Mucosa of descending colon (tissue), 3 donors: ENCODE results near the gene CDH7. TPM values are rescaled to one million over a fixed set of nuclear protein-coding genes. Genes with fewer than 3 reads are reported as not detected.
A peak's percentile ranks its signal among the peaks of the same experiment; 100 is the strongest.

ENCODE experiments used
- ATAC-seq: fragments of 200-7000 bp; cut with Tn5 transposase; one replicate; pipeline ENCODE4 v1.9.1; 2020; ENCODE audit warnings: mild to moderate bottlenecking, moderate library complexity
- DNase-seq, 3 donors: peaks; one replicate each; pipeline ENCODE4 v3.0.0-alpha.2; 2020
- H3K36me3 ChIP-seq: fragments of 200-600 bp; one replicate; pipeline ENCODE4 v1.8.0; 2021; ENCODE audit warnings: low read depth, mild to moderate bottlenecking
- H3K4me1 ChIP-seq: fragments of 200-600 bp; one replicate; pipeline ENCODE4 v1.8.0; 2021; ENCODE audit warnings: low read depth, mild to moderate bottlenecking
- H3K4me3 ChIP-seq: fragments of 200-600 bp; one replicate; pipeline ENCODE4 v1.8.0; 2021; ENCODE audit warnings: mild to moderate bottlenecking
- H3K9me3 ChIP-seq: fragments of 200-600 bp; one replicate; pipeline ENCODE4 v1.8.0; 2021; ENCODE audit warnings: mild to moderate bottlenecking
- intact Hi-C, 2 donors: fragments of 100-400 bp; cut with DNase I in 1 of 2; cut with micrococcal nuclease in 1 of 2; formaldehyde crosslinking; loops; one replicate each; pipeline versions ENCODE4 v1.11.0 to v1.11.1; 2022; cut with DNase I, micrococcal nuclease
- total RNA-seq, 3 donors: library from RNA; stranded (reverse); fragmentation: NEBNext Ultra II Directional in 2 of 3; extraction: Animal tissue kit (Norgen Biotek cat#: 25700) in 2 of 3; gene quantifications; one replicate each; pipeline versions ENCODE4 v1.2.1 to v1.2.4, GENCODE V29; 2021 to 2023
- TF ChIP-seq, protein P1 (sequence below): fragments of 200-600 bp; IDR thresholded peaks from one replicate; pipeline ENCODE4 v1.8.0; 2022; ENCODE audit warnings: antibody characterized with exemption, mild to moderate bottlenecking
- donor health status: DM: no; HTN: no; CAD: no; lungs with moderate emphysema.
- donor health status: DM: no; HTN: no; CAD: no.
- donor health status: DM: no; HTN: yes; CAD: no.

Gene CDH7
- total RNA-seq, 3 donors from 2014 or later = not detected

DNA sequence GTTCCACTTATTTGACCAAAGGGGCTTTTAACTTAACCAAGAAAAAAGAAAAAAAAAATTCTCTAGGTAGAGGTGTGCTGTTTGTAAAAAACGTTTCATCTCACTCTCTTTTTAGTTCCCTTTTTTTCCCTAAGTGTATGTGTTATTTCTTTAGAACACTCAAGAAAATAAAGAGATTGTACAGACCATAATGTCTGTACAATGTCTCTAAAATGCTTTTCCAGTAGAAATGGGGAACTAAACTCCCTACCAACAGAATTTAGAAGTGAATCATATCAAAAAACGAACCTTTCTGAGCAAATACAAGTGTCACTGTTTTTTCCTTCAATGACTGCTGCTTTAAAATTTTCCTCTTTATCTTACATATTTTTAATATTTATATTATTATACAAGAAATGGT lies 72.0 kb downstream of the CDH7 start:
- no peak overlapping the region for H3K4me3 ChIP-seq
- TF ChIP-seq, protein P1, sequence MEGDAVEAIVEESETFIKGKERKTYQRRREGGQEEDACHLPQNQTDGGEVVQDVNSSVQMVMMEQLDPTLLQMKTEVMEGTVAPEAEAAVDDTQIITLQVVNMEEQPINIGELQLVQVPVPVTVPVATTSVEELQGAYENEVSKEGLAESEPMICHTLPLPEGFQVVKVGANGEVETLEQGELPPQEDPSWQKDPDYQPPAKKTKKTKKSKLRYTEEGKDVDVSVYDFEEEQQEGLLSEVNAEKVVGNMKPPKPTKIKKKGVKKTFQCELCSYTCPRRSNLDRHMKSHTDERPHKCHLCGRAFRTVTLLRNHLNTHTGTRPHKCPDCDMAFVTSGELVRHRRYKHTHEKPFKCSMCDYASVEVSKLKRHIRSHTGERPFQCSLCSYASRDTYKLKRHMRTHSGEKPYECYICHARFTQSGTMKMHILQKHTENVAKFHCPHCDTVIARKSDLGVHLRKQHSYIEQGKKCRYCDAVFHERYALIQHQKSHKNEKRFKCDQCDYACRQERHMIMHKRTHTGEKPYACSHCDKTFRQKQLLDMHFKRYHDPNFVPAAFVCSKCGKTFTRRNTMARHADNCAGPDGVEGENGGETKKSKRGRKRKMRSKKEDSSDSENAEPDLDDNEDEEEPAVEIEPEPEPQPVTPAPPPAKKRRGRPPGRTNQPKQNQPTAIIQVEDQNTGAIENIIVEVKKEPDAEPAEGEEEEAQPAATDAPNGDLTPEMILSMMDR = no peak
- no peaks in the 10 kb centered on the region for H3K36me3 ChIP-seq
- ATAC-seq (no peak), DNase-seq (no peak)
- intact Hi-C loops = no loop called here
- H3K4me1 ChIP-seq = no peaks in the 10 kb centered on the region
- no peaks in the 10 kb centered on the region for H3K9me3 ChIP-seq

DNA sequence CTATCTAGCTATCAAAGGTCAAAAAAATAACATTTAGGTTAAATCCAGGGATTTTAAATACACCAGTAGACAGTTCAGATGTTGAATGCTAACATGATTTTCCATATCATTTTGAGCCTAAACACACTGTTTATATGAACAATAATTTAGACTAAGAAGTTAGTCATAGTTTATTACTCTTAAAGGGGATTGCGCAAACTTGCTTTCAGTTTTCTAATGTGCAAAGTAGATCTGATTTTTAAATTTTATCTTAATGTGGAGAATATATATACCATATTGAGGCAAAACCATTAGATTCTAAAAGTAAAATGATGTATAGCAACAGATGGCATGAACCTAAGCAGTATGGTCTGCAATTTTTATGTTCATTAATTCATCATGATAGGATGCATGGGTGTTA lies 76.6 kb downstream of the CDH7 start:
- no peak for ATAC-seq
- no peaks in the 10 kb centered on the region for H3K4me1 ChIP-seq
- H3K36me3 ChIP-seq = no peaks in the 10 kb centered on the region
- no peaks in the 10 kb centered on the region for H3K9me3 ChIP-seq
- no peak overlapping the region for H3K4me3 ChIP-seq
- intact Hi-C loops = no loop called here
- TF ChIP-seq, protein P1 = no peak
- DNase-seq = no peak

GRCh38 chr18:65835881-65836280 lies 85.1 kb downstream of the CDH7 start:
- intact Hi-C loops = no loop called here
- ATAC-seq = no peak
- no peaks in the 10 kb centered on the region for H3K4me1 ChIP-seq
- no peak overlapping the region for H3K4me3 ChIP-seq
- TF ChIP-seq, protein P1 = no peak
- DNase-seq = no peak
- no peaks in the 10 kb centered on the region for H3K36me3 ChIP-seq
- H3K9me3 ChIP-seq = no peaks in the 10 kb centered on the region

DNA sequence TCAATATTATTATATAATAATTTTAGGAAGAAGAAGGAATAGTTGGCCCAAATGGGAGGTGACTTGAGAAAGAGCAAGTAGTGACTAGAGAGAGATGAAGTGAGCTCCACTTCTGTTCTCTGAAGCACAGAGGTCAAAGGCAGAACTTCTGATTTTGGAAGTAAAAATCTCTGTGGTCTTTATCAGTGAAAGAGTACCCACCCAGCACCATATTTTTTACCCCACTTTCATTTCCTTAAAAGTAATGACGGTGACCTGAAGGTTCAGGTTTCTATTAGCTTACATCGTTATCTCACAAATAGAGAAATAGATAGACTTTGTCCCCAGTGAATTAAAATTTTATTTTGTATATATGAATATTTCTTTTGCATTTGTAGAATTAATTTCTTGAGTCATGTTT lies 95.3 kb downstream of the CDH7 start:
- no peaks in the 10 kb centered on the region for H3K4me1 ChIP-seq
- no peaks in the 10 kb centered on the region for H3K36me3 ChIP-seq
- intact Hi-C loops = no loop called here
- H3K4me3 ChIP-seq = no peak overlapping the region
- no peak for DNase-seq
- ATAC-seq = no peak
- TF ChIP-seq, protein P1 = no peak
- H3K9me3 ChIP-seq = no peaks in the 10 kb centered on the region

DNA sequence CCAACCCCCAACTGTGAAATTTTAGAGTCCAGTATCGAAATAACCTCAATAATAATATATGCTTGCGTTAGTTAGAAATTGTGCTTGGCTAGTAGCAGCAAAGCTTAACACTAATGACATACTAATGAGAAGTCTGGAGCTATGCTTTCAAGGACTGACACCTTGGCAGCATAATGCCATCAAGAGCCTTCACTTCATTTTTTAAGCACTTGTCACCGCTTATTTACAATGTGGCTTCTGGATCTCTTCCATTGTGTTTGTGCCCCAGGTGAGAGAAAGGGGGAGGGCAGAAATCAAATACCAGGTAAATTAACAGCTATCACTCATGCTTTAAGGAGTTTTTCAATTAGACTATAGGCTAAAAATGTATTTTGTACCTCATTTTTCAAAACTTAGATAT lies 101.5 kb downstream of the CDH7 start:
- Histone ChIP-seq H3K4me1 (no peaks in the 10 kb centered on the region), H3K36me3 (no peaks in the 10 kb centered on the region), H3K9me3 (no peaks in the 10 kb centered on the region), H3K4me3 (no peak overlapping the region)
- TF ChIP-seq, protein P1 = no peak
- ATAC-seq (no peak), DNase-seq (no peak)
- intact Hi-C loops = no loop called here

DNA sequence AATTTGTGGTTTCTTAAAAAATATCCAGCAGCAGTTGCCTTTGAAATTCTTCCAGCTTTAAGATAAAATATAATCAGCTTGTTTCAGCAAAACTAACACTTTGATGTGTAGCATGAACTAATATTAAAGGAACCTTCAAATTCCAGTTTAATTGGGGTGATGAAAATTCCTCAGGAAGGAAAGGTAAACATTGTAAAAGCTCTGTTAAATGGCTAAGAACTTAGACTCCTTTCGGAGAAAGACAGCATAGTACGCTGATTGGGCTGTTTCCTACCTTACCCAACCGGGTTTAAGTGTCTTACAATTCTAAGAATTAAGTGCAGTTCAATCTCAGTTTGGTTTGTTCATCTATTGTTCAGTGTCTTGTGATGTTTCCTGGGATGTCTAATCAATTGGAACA lies 108.3 kb downstream of the CDH7 start:
- no peak overlapping the region for H3K4me3 ChIP-seq
- TF ChIP-seq, protein P1 = no peak
- DNase-seq = no peak
- H3K9me3 ChIP-seq = no peaks in the 10 kb centered on the region
- no peaks in the 10 kb centered on the region for H3K4me1 ChIP-seq
- no peaks in the 10 kb centered on the region for H3K36me3 ChIP-seq
- intact Hi-C loops = no loop called here
- peak; percentile 26 for ATAC-seq
